ES-I3 (cell line): Measurements from ENCODE around the gene CEL.

Source experiments
- H3K36me3 ChIP-seq: 2 replicates; pipeline ENCODE4 v1.6.1; 2013; ENCODE audit warnings: mild to moderate bottlenecking, low read length, control low read depth, moderate library complexity; ENCODE audit not compliant: insufficient read depth
- H3K4me1 ChIP-seq: 2 replicates; pipeline ENCODE4 v1.6.1; 2013; ENCODE audit warnings: mild to moderate bottlenecking, control low read depth, low read length; ENCODE audit not compliant: insufficient read depth
- H3K9ac ChIP-seq: 2 replicates; pipeline ENCODE4 v1.6.1; 2013; ENCODE audit warnings: low read depth, mild to moderate bottlenecking, low read length, moderate library complexity
- H3K9me3 ChIP-seq: 2 replicates; pipeline ENCODE4 v1.6.1; 2013; ENCODE audit warnings: mild to moderate bottlenecking, low read length, moderate library complexity; ENCODE audit not compliant: control insufficient read depth, insufficient read depth

The CEL gene

GRCh38 chr9:133104718-133105460 lies 43.1 kb downstream of the CEL start:
- Histone ChIP-seq H3K4me1 (no peaks in the 10 kb centered on the region), H3K9ac (no peak overlapping the region), H3K9me3 (no peaks in the 10 kb centered on the region), H3K36me3 (peaks cover 14% of the 10 kb centered on the region)

- Histone ChIP-seq H3K9ac (no peak overlapping the region), H3K36me3 (peaks cover 14% of the 10 kb centered on the region), H3K9me3 (no peaks in the 10 kb centered on the region), H3K4me1 (no peaks in the 10 kb centered on the region)
These were observed 43.6 kb downstream of the CEL start for GRCh38 chr9:133105461-133105770.

DNA sequence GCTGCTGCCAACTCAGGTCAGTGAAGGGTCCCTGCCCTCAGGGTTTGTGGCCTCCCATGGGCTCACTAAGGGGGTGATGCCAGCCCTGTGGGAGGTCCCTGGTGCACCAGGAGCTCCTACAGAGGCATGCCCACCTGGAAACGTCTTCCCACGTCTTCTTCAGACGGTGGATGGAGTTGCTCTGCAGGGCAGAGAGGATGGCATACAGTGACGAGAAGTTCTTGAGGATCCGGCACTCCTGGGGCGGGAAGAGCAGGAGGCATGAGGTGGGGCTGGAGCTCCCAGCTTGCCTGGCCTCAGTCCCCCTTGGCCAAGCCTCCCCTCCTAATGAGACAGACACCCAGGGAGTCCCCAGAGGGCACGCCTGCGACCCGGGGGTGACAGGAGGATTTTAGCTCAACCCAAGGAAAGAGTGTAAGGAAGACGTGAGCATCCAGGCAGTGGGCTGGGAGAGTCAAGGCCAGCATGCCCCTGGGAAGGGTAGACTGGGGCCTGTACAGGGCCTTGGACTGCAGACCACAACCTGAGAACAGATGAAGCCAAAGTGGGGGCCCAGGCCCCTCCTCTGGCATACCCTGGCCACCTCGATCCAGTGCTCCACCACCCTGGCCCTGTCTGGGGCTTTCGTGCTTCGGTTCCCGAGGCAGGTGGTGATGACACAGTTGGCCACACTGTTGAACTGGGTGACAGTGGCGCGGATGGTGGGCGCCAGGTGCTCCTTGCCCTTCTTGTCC lies 44.9 kb downstream of the CEL start:
- H3K9ac ChIP-seq, result no peak overlapping the region
- H3K4me1 ChIP-seq, result no peaks in the 10 kb centered on the region
- H3K9me3 ChIP-seq, result no peaks in the 10 kb centered on the region
- peaks cover 13% of the 10 kb centered on the region; the same call in 1 of the 2 replicates for H3K36me3 ChIP-seq

DNA sequence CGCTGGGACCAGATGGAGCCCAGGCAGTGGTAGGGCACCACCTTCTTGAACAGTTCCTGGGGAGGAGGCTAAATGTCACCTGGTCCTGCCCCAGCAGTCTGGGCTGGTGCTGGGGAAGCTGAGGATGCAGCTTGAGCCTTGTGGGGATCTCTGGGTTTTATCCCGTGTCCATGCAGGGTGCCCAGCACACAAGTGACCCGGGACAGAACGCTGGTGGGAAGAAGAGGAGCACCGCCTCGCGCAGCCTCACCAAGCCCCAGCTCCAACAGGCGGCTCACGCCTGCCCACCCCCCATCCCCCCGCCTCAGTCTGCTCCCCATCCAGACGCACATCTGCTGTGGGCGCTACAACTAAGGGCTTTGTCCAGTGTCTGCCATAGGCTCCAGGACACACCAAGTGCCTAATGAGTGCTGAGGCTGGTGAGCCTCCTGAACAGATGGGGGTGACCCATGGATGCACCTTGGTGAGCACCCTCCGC lies 45.5 kb downstream of the CEL start:
- Histone ChIP-seq H3K36me3 (peaks cover 10% of the 10 kb centered on the region; the same call in 1 of the 2 replicates), H3K9me3 (no peaks in the 10 kb centered on the region), H3K9ac (no peak overlapping the region), H3K4me1 (no peaks in the 10 kb centered on the region)

- H3K9ac ChIP-seq, result no peak overlapping the region
- H3K4me1 ChIP-seq, result no peaks in the 10 kb centered on the region
- H3K36me3 ChIP-seq, result peaks cover 10% of the 10 kb centered on the region; the same call in 1 of the 2 replicates
- H3K9me3 ChIP-seq, result no peaks in the 10 kb centered on the region
These were observed 46.4 kb downstream of the CEL start for GRCh38 chr9:133107961-133108793.

GRCh38 chr9:133108794-133109641 lies 47.2 kb downstream of the CEL start:
- H3K4me1 ChIP-seq, result peaks cover 7% of the 10 kb centered on the region; the same call in 1 of the 2 replicates
- H3K9ac ChIP-seq, result no peak overlapping the region
- no peaks in the 10 kb centered on the region for H3K9me3 ChIP-seq
- peaks cover 10% of the 10 kb centered on the region; the same call in 1 of the 2 replicates for H3K36me3 ChIP-seq

GRCh38 chr9:133109931-133110650 lies 48.3 kb downstream of the CEL start:
- Histone ChIP-seq H3K36me3 (peaks cover 10% of the 10 kb centered on the region; the same call in 1 of the 2 replicates), H3K9ac (no peak overlapping the region), H3K4me1 (peaks cover 16% of the 10 kb centered on the region; the same call in 1 of the 2 replicates), H3K9me3 (no peaks in the 10 kb centered on the region)

GRCh38 chr9:133111808-133112662 lies 50.3 kb downstream of the CEL start:
- Histone ChIP-seq H3K9me3 (no peaks in the 10 kb centered on the region), H3K4me1 (peaks cover 26% of the 10 kb centered on the region; the same call in 1 of the 2 replicates), H3K9ac (no peak overlapping the region), H3K36me3 (peaks cover 7% of the 10 kb centered on the region; the same call in 1 of the 2 replicates)

DNA sequence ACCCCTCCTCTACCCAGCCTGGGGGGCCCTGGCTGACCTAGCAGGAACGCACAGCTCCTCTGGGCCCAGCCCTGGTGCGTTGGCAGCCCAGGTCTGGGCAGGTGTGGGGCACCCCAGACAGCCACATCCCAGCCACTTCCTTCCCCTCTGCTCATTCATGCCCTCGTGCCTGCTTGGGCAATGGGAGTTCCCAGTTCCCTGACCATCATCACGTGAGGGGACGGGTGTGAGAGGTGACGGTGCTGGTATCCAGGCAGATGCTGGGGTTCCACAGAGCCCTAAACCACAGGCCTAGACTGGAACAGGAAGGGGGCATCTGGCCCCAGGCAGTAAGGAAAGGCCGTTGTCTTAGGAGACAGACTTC lies 50.9 kb downstream of the CEL start:
- Histone ChIP-seq H3K36me3 (peaks cover 7% of the 10 kb centered on the region; the same call in 1 of the 2 replicates), H3K4me1 (peaks cover 26% of the 10 kb centered on the region; the same call in 1 of the 2 replicates), H3K9ac (no peak overlapping the region), H3K9me3 (no peaks in the 10 kb centered on the region)

DNA sequence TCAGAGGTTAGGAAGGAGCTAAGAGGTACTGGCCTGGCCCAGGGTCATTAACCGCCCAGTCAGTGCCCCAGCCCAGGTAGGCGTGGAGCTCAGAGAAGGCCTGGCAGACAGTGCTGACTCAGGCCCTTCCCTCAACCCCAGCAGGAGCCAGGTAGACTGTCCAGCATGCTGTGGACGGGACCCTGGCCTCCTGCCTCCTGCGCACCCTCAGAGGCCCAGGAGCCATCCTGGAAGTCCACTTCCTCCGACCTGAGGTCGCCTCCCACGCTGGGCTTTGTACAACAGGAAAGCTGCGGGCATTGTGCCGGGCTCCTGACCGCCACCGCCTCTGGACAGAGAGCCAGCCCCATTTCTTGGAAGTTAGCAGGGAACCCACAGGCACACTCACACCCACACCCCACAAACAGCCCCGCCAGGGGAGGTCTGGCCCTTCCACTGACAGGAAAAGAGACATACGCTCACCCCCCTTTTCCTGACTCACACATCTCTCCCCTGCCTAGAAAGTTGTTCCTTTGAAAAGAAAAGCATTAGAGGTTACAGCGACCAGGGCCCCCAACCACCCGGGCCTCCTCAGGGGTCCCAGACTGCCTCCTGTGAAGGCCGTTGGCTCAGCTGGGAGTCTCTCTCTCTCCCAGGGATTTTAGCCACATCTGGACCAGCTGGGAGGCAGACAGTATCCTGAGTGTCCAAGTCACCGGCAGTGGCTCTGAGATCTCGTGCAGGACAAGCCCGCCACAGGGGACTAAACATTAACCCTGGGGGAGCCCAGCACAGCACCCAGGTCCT lies 51.6 kb downstream of the CEL start:
- no peak overlapping the region for H3K9ac ChIP-seq
- peaks cover 27% of the 10 kb centered on the region; the same call in 1 of the 2 replicates for H3K4me1 ChIP-seq

DNA sequence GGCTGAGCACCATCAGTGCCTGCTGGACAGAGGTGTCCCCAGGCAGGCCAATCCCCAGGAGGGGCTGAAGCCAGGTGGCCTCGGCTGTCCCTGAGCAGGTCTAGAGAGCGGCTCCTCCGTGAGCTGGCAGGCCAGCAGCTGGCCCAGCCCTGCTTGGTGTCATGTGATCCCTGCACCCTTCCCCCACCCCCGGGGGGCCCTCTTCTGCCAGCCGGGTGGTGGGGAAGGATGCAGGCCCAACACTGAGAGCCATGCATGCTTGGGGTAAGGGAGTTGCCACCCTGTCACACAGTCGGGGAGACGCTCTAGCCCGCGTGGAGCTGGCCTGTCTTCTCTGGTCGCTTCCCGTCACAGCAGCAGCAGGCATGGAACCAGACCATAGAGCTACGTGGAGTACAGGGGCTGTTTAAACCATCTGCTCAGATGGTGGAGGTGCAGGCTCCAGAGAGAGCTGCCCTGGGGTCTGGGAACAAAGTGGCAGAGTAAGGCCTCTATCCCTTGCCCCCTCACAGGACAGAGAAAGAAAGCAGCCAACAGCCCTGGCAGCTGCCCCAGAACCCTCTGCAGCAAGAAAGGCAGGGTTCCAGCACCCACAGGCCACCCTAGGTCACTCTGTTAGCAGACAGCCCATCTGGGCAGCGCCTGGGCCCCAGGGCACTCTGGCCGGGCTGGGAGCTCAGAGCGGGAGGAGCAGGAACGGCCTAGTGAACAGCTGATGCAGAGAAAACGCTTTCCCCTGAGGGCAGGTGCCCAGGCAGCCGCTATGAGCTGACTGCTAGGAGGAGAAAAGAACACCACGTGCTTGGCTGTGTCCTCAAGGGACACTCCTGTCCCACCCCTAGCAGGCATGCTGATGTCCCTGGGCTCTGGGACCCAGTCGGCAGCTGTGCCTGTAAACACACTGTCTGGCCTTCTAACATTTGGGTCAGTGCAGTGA lies 52.4 kb downstream of the CEL start:
- Histone ChIP-seq H3K9ac (no peak overlapping the region), H3K36me3 (peaks cover 3% of the 10 kb centered on the region; the same call in 1 of the 2 replicates), H3K9me3 (no peaks in the 10 kb centered on the region), H3K4me1 (peaks cover 34% of the 10 kb centered on the region; the same call in 1 of the 2 replicates)

More for the DNA sequence above, 51.6 kb downstream of the CEL start:
- H3K36me3 ChIP-seq, result peaks cover 4% of the 10 kb centered on the region; the same call in 1 of the 2 replicates
- H3K9me3 ChIP-seq, result no peaks in the 10 kb centered on the region
